ENCODE results near the gene MIA2. TPM values are rescaled to one million over a fixed set of nuclear protein-coding genes. Genes with fewer than 3 reads are reported as not detected.

The MIA2 gene
- polyA plus RNA-seq, 4 donors = 55.3 to 264 (median 210) TPM

DNA sequence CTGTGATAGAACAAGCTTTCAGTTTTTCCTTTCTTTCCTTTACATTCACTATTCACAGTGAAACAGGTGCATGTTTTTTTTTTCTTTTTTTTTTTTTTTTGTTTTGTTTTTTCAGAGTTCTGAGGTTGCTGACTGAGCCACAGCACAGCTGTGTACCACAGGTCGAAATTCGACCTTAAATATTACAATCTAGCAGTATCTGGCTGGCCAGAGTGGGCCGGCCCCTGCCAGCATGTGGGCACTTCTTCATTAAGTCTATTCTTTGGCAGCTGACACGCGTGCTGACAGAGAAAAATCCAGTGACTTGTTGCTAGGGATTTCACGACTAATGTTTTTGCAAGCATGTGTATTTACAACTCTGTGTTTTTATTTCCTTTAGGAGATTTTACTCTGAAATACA is 164.7 kb downstream of the MIA2 start:
- peaks cover 0 to 4% of the 10 kb centered on the region in 2 donors for H3K9me3 ChIP-seq (ENCODE audit: control insufficient read depth in 2 of 2, insufficient read depth in 1 of 2, low read depth in 1 of 2, low read length in 1 of 2)
- H3K27ac ChIP-seq (ENCODE audit: low read depth in 1 of 3, low read length in 2 of 3) = no peak overlapping the region
- WGBS, 3 donors = 83 to 92% (median 88%) methylated on average over 6 of the region's 6 CpGs
- DNase-seq (no peak), FAIRE-seq (no peak)
- H3K4me3 ChIP-seq (ENCODE audit: low read depth in 1 of 3, low read length in 3 of 3) = no peak overlapping the region
- H3K4me1 ChIP-seq (ENCODE audit: control insufficient read depth in 3 of 3, insufficient read depth in 2 of 3, low read depth in 1 of 3, low read length in 2 of 3) = no peaks in the 10 kb centered on the region
- H3K27me3 ChIP-seq (ENCODE audit: control insufficient read depth in 3 of 3, insufficient read depth in 3 of 3, low read length in 3 of 3) = no peaks in the 10 kb centered on the region
- H3K36me3 ChIP-seq (ENCODE audit: control insufficient read depth in 3 of 3, insufficient read depth in 2 of 3, low read depth in 1 of 3, low read length in 3 of 3) = peaks cover 5 to 17% (median 16%) of the 10 kb centered on the region in 3 donors

DNA sequence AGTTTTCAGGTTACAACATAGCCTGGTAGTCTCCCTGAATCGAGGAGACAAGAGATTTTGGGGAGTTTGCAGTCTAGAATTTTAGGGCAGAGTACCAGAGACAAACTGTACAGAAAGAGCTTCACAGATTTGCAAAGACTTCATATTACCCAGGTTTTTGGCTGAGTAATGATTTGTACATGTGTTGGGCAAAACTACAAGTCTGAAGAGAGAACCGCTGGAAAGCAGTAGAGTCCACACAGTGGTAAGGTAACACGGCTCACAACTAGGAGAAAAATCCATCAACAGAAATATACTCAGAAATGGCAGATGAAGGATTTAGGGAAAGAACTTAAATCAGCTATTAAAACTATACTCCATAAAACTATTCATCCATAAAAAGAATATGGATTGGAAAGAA is 172.8 kb downstream of the MIA2 start:
- peaks cover 0 to 2% (median 0%) of the 10 kb centered on the region in 3 donors for H3K36me3 ChIP-seq (ENCODE audit: control insufficient read depth in 3 of 3, insufficient read depth in 2 of 3, low read depth in 1 of 3, low read length in 3 of 3)
- H3K27ac ChIP-seq (ENCODE audit: low read depth in 1 of 3, low read length in 2 of 3) = no peak overlapping the region
- 73 to 93% (median 90%) methylated on average over 3 of the region's 3 CpGs for WGBS, 3 donors
- no peaks in the 10 kb centered on the region for H3K27me3 ChIP-seq (ENCODE audit: control insufficient read depth in 3 of 3, insufficient read depth in 3 of 3, low read length in 3 of 3)
- H3K9me3 ChIP-seq (ENCODE audit: control insufficient read depth in 2 of 2, insufficient read depth in 1 of 2, low read depth in 1 of 2, low read length in 1 of 2) = peaks cover 0 to 17% of the 10 kb centered on the region in 2 donors
- DNase-seq (no peak), FAIRE-seq (no peak)
- no peaks in the 10 kb centered on the region for H3K4me1 ChIP-seq (ENCODE audit: control insufficient read depth in 3 of 3, insufficient read depth in 2 of 3, low read depth in 1 of 3, low read length in 2 of 3)
- no peak overlapping the region for H3K4me3 ChIP-seq (ENCODE audit: low read depth in 1 of 3, low read length in 3 of 3)

DNA sequence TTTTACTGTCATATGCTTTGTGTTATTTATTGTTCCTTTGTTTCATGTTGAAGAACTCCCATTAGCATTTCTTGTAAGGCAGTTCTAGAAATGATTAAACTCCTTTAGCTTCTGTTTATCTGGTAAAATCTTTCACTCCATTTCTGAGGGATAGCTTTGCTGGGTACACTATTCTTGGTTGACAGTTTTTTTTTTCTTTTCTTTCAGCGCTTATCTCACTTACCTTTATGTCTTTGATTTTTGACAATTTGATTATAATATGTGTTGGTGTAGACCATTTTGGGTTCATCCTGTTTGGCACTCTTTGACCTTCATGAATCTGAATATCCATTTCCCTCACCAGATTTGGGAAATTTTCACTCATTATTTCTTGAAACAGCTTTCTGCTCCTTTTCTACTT is 182.4 kb downstream of the MIA2 start:
- WGBS, 3 donors = 97 to 100% (median 100%) methylated on average over 1 of the region's 1 CpG
- H3K9me3 ChIP-seq (ENCODE audit: control insufficient read depth in 2 of 2, insufficient read depth in 1 of 2, low read depth in 1 of 2, low read length in 1 of 2) = peaks cover 0 to 32% of the 10 kb centered on the region in 2 donors
- H3K4me3 ChIP-seq (ENCODE audit: low read depth in 1 of 3, low read length in 3 of 3) = no peak overlapping the region
- H3K4me1 ChIP-seq (ENCODE audit: control insufficient read depth in 3 of 3, insufficient read depth in 2 of 3, low read depth in 1 of 3, low read length in 2 of 3) = no peaks in the 10 kb centered on the region
- no peak overlapping the region for H3K27ac ChIP-seq (ENCODE audit: low read depth in 1 of 3, low read length in 2 of 3)
- FAIRE-seq = no peak
- H3K27me3 ChIP-seq (ENCODE audit: control insufficient read depth in 3 of 3, insufficient read depth in 3 of 3, low read length in 3 of 3) = no peaks in the 10 kb centered on the region
- H3K36me3 ChIP-seq (ENCODE audit: control insufficient read depth in 3 of 3, insufficient read depth in 2 of 3, low read depth in 1 of 3, low read length in 3 of 3) = peaks cover 0 to 6% (median 2%) of the 10 kb centered on the region in 3 donors
- no peak for DNase-seq

DNA sequence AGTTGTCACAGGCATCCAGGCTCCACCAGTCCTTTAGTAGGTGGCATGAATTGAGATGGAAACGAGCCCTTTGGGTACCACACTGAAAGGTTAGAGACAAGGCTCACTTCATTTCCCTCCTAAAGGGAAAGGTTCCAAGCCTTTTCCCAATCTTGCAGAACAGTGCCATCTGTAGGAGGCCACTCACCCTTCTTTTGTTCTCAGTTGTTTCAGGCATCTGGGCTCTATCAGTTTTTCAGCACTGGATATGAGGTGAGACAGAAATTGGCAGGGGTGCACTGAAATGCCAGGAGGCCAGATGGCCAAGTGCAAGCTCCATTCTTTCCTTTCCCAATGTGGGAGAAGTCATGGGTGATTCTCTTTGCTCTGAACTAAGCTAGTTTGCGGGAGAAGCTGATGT is 183.3 kb downstream of the MIA2 start:
- peaks cover 0 to 3% (median 0%) of the 10 kb centered on the region in 3 donors for H3K4me1 ChIP-seq (ENCODE audit: control insufficient read depth in 3 of 3, insufficient read depth in 2 of 3, low read depth in 1 of 3, low read length in 2 of 3)
- no peaks in the 10 kb centered on the region for H3K27me3 ChIP-seq (ENCODE audit: control insufficient read depth in 3 of 3, insufficient read depth in 3 of 3, low read length in 3 of 3)
- FAIRE-seq (no peak), DNase-seq (no peak)
- 96 to 100% (median 100%) methylated on average over 2 of the region's 2 CpGs for WGBS, 3 donors
- H3K36me3 ChIP-seq (ENCODE audit: control insufficient read depth in 3 of 3, insufficient read depth in 2 of 3, low read depth in 1 of 3, low read length in 3 of 3) = peaks cover 0 to 6% (median 2%) of the 10 kb centered on the region in 3 donors
- peaks cover 0 to 27% of the 10 kb centered on the region in 2 donors for H3K9me3 ChIP-seq (ENCODE audit: control insufficient read depth in 2 of 2, insufficient read depth in 1 of 2, low read depth in 1 of 2, low read length in 1 of 2)
- no peak overlapping the region for H3K4me3 ChIP-seq (ENCODE audit: low read depth in 1 of 3, low read length in 3 of 3)
- no peak overlapping the region for H3K27ac ChIP-seq (ENCODE audit: low read depth in 1 of 3, low read length in 2 of 3)

DNA sequence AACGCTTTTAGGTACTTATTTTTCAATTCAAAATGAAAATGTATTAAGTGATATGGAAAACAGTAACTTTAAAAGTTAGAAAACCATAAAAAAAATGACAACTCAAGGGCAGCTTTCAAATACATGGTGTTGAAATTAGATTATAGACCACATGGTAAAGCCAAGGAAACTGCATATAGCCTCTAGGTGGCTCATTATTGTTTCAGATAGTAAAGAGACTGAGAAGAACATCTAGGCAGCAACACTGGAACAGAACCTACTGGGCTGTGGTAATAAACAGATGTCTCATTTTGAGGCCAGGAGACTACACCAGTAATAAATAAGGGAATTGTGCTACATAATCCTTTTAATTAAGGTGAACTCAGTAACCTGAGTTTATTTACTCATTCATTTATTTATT is 185.6 kb downstream of the MIA2 start:
- Histone ChIP-seq H3K4me3 (ENCODE audit: low read depth in 1 of 3, low read length in 3 of 3) (no peak overlapping the region), H3K4me1 (ENCODE audit: control insufficient read depth in 3 of 3, insufficient read depth in 2 of 3, low read depth in 1 of 3, low read length in 2 of 3) (peaks cover 0 to 6% (median 0%) of the 10 kb centered on the region in 3 donors), H3K36me3 (ENCODE audit: control insufficient read depth in 3 of 3, insufficient read depth in 2 of 3, low read depth in 1 of 3, low read length in 3 of 3) (peaks cover 0 to 6% (median 2%) of the 10 kb centered on the region in 3 donors), H3K27ac (ENCODE audit: low read depth in 1 of 3, low read length in 2 of 3) (no peak overlapping the region), H3K9me3 (ENCODE audit: control insufficient read depth in 2 of 2, insufficient read depth in 1 of 2, low read depth in 1 of 2, low read length in 1 of 2) (peaks cover 0 to 20% of the 10 kb centered on the region in 2 donors), H3K27me3 (ENCODE audit: control insufficient read depth in 3 of 3, insufficient read depth in 3 of 3, low read length in 3 of 3) (no peaks in the 10 kb centered on the region)
- no peak for DNase-seq
- WGBS, 3 donors = 86 to 90% (median 88%) methylated on average over 1 of the region's 1 CpG
- no peak for FAIRE-seq

DNA sequence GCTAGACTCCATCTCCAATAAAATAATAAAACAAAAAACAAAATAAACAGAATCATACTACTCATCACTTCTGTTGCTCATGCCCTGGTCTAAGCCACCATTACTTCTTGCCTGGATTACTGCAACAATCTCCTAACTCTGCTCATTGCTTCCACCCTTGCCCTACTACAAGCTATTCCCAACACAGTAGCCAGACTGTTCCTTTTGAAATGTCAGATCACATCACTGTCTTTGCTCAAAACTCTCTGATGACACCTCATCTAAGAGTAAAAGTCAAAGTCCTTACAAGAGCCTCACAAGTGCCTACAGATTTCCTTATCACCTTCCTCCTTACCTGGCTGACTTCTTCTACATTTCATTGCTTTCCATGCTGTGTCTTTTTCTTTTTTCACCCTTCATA is 188.5 kb downstream of the MIA2 start:
- Histone ChIP-seq H3K27me3 (ENCODE audit: control insufficient read depth in 3 of 3, insufficient read depth in 3 of 3, low read length in 3 of 3) (no peaks in the 10 kb centered on the region), H3K9me3 (ENCODE audit: control insufficient read depth in 2 of 2, insufficient read depth in 1 of 2, low read depth in 1 of 2, low read length in 1 of 2) (peaks cover 0 to 2% of the 10 kb centered on the region in 2 donors), H3K4me1 (ENCODE audit: control insufficient read depth in 3 of 3, insufficient read depth in 2 of 3, low read depth in 1 of 3, low read length in 2 of 3) (peaks cover 0 to 6% (median 2%) of the 10 kb centered on the region in 3 donors), H3K4me3 (ENCODE audit: low read depth in 1 of 3, low read length in 3 of 3) (no peak overlapping the region), H3K36me3 (ENCODE audit: control insufficient read depth in 3 of 3, insufficient read depth in 2 of 3, low read depth in 1 of 3, low read length in 3 of 3) (peaks cover 0 to 3% (median 0%) of the 10 kb centered on the region in 3 donors), H3K27ac (ENCODE audit: low read depth in 1 of 3, low read length in 2 of 3) (peak overlapping the region in 1 of 3 donors; percentile 3)
- DNase-seq = peak; percentile 29 to 55
- no peak for FAIRE-seq

DNA sequence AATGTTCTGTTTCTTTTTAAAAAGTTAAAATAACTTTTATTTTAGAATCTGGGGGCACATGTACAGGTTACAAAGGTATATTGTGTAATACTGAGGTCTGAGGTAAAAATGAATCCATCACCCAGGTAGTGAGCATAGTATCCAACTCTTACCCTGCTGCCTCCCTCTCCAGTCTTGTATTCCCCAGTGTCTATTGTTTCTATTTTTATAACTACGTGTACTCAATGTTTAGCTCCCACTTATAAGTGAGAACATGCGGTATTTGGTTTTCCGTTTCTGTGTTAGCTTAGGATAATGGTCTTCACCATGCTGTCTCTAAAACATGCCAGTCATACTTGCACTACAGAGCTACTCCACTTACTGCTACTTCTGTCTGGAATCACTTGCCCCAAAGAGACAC is 190.1 kb downstream of the MIA2 start:
- H3K4me1 ChIP-seq (ENCODE audit: control insufficient read depth in 3 of 3, insufficient read depth in 2 of 3, low read depth in 1 of 3, low read length in 2 of 3) = peaks cover 0 to 6% (median 2%) of the 10 kb centered on the region in 3 donors
- H3K27ac ChIP-seq (ENCODE audit: low read depth in 1 of 3, low read length in 2 of 3) = no peak overlapping the region
- WGBS, 3 donors = 89 to 91% (median 90%) methylated on average over 3 of the region's 3 CpGs
- H3K4me3 ChIP-seq (ENCODE audit: low read depth in 1 of 3, low read length in 3 of 3) = no peak overlapping the region
- no peak for FAIRE-seq
- no peak for DNase-seq
- no peaks in the 10 kb centered on the region for H3K27me3 ChIP-seq (ENCODE audit: control insufficient read depth in 3 of 3, insufficient read depth in 3 of 3, low read length in 3 of 3)
- peaks cover 0 to 3% (median 0%) of the 10 kb centered on the region in 3 donors for H3K36me3 ChIP-seq (ENCODE audit: control insufficient read depth in 3 of 3, insufficient read depth in 2 of 3, low read depth in 1 of 3, low read length in 3 of 3)
- no peaks in the 10 kb centered on the region for H3K9me3 ChIP-seq (ENCODE audit: control insufficient read depth in 2 of 2, insufficient read depth in 1 of 2, low read depth in 1 of 2, low read length in 1 of 2)

DNA sequence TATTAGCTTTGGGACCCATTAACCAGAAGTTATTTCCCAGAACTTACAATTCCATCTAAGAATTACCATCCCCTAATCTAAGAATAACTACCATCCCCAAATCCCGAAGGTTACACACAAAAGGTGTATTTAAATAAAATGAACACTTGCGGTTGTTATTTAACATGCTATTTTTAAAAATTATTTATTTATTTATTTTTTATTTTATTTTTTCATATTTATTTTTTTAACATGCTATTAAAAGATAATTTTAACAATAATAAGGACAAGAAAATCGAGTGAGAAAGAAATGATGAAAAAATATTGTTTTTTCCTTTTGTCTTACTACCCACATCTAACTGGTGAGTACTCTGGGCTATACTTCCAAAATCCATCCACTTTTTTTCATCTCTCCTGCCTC is 192.2 kb downstream of the MIA2 start:
- H3K36me3 ChIP-seq (ENCODE audit: control insufficient read depth in 3 of 3, insufficient read depth in 2 of 3, low read depth in 1 of 3, low read length in 3 of 3) = no peaks in the 10 kb centered on the region
- no peaks in the 10 kb centered on the region for H3K9me3 ChIP-seq (ENCODE audit: control insufficient read depth in 2 of 2, insufficient read depth in 1 of 2, low read depth in 1 of 2, low read length in 1 of 2)
- no peak overlapping the region for H3K27ac ChIP-seq (ENCODE audit: low read depth in 1 of 3, low read length in 2 of 3)
- 86 to 93% (median 87%) methylated on average over 3 of the region's 3 CpGs for WGBS, 3 donors
- DNase-seq (no peak), FAIRE-seq (peak; percentile 92)
- H3K27me3 ChIP-seq (ENCODE audit: control insufficient read depth in 3 of 3, insufficient read depth in 3 of 3, low read length in 3 of 3) = no peaks in the 10 kb centered on the region
- peaks cover 0 to 18% (median 14%) of the 10 kb centered on the region in 3 donors for H3K4me1 ChIP-seq (ENCODE audit: control insufficient read depth in 3 of 3, insufficient read depth in 2 of 3, low read depth in 1 of 3, low read length in 2 of 3)
- no peak overlapping the region for H3K4me3 ChIP-seq (ENCODE audit: low read depth in 1 of 3, low read length in 3 of 3)

DNA sequence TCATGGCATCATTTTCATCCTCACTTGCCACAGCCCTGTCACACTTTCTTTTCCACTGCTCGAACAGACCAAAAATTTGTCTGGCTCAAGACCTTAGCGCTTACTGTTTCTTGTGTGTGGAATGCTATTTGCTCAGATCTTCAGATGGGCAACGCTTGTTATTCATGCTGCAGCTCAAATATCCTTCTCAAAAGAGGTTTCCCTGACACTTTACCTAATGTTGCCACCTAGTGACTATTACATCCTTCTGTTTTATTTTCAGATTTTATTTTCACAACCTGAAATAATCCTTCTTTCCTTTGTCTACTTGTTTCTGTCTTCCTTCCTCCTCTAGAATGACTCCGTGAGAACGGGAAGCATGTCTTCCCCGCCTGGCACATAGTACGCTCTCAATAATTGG is 192.9 kb downstream of the MIA2 start:
- H3K4me1 ChIP-seq (ENCODE audit: control insufficient read depth in 3 of 3, insufficient read depth in 2 of 3, low read depth in 1 of 3, low read length in 2 of 3) = peaks cover 0 to 19% (median 15%) of the 10 kb centered on the region in 3 donors
- no peak for FAIRE-seq
- 54 to 69% (median 66%) methylated on average over 7 of the region's 7 CpGs for WGBS, 3 donors
- H3K4me3 ChIP-seq (ENCODE audit: low read depth in 1 of 3, low read length in 3 of 3) = no peak overlapping the region
- H3K27ac ChIP-seq (ENCODE audit: low read depth in 1 of 3, low read length in 2 of 3) = no peak overlapping the region
- H3K36me3 ChIP-seq (ENCODE audit: control insufficient read depth in 3 of 3, insufficient read depth in 2 of 3, low read depth in 1 of 3, low read length in 3 of 3) = no peaks in the 10 kb centered on the region
- DNase-seq = peak; percentile 10 to 18
- no peaks in the 10 kb centered on the region for H3K27me3 ChIP-seq (ENCODE audit: control insufficient read depth in 3 of 3, insufficient read depth in 3 of 3, low read length in 3 of 3)
- no peaks in the 10 kb centered on the region for H3K9me3 ChIP-seq (ENCODE audit: control insufficient read depth in 2 of 2, insufficient read depth in 1 of 2, low read depth in 1 of 2, low read length in 1 of 2)

All from small intestine (tissue), 7 donors.